GM06990 (cell line): ENCODE results near the gene GPD2.

Experiments used
- DNase-seq: peaks from one replicate; pipeline ENCODE4 v3.0.0-alpha.2; 2011; ENCODE audit not compliant: insufficient read length; ENCODE audit errors: extremely low read depth
- H3K27me3 ChIP-seq: replicated peaks from 2 replicates; pipeline ENCODE4 v1.6.0; 2011; ENCODE audit warnings: low read length; ENCODE audit not compliant: control insufficient read depth, insufficient read depth
- H3K36me3 ChIP-seq: 2 replicates; pipeline ENCODE4 v1.5.1; 2011; ENCODE audit warnings: low read length; ENCODE audit not compliant: control insufficient read depth, insufficient read depth
- H3K4me3 ChIP-seq: replicated peaks from 2 replicates; pipeline ENCODE4 v1.5.1; 2011; ENCODE audit warnings: low read depth, mild to moderate bottlenecking, control low read depth, low read length
- TF ChIP-seq, protein P1 (sequence below): IDR thresholded peaks from 2 replicates; pipeline ENCODE4 v1.5.1; 2011; ENCODE audit warnings: low read length, control low read depth, mild to moderate bottlenecking, inconsistent platforms; ENCODE audit not compliant: insufficient read depth, poor library complexity, severe bottlenecking

Gene GPD2

DNA sequence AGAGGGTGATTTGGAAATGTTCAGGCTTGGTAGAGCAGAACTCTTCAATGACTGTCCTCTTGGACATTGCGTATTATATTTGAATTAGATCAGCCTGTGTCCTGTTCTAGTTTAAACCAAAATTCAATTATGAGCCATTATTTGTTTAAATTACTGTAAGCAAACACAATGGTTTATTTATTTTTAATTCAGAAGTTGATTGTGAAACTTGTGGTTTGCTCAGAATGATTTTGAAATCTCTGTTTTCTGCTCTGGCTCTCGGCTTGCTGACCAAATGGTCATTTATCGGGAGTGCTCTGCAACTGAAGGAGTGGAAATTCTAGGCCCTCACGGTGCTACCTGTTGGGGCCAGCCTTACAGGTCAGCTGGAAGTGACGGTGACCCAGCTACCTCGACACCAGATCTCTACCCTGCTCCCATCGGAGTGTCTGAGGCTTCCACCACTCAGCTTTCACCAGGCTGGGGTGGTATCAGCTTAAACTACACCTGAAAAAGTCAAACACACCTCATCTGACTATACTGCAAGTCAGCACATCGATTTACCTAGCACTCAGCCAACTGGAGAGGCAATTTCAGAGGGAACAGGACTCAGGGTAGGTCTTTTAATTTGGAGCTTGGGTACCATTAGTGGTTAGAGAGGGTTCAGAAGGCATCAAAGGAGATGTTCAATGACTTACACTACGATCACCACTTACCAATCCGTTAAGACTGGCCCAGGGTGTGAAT, 36.8 kb upstream of the GPD2 start:
- TF ChIP-seq, protein P1, sequence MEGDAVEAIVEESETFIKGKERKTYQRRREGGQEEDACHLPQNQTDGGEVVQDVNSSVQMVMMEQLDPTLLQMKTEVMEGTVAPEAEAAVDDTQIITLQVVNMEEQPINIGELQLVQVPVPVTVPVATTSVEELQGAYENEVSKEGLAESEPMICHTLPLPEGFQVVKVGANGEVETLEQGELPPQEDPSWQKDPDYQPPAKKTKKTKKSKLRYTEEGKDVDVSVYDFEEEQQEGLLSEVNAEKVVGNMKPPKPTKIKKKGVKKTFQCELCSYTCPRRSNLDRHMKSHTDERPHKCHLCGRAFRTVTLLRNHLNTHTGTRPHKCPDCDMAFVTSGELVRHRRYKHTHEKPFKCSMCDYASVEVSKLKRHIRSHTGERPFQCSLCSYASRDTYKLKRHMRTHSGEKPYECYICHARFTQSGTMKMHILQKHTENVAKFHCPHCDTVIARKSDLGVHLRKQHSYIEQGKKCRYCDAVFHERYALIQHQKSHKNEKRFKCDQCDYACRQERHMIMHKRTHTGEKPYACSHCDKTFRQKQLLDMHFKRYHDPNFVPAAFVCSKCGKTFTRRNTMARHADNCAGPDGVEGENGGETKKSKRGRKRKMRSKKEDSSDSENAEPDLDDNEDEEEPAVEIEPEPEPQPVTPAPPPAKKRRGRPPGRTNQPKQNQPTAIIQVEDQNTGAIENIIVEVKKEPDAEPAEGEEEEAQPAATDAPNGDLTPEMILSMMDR, result no peak
- no peaks in the 10 kb centered on the region for H3K27me3 ChIP-seq
- H3K36me3 ChIP-seq, result no peaks in the 10 kb centered on the region
- DNase-seq, result no peak
- peak overlapping the region; percentile 85 for H3K4me3 ChIP-seq

DNA sequence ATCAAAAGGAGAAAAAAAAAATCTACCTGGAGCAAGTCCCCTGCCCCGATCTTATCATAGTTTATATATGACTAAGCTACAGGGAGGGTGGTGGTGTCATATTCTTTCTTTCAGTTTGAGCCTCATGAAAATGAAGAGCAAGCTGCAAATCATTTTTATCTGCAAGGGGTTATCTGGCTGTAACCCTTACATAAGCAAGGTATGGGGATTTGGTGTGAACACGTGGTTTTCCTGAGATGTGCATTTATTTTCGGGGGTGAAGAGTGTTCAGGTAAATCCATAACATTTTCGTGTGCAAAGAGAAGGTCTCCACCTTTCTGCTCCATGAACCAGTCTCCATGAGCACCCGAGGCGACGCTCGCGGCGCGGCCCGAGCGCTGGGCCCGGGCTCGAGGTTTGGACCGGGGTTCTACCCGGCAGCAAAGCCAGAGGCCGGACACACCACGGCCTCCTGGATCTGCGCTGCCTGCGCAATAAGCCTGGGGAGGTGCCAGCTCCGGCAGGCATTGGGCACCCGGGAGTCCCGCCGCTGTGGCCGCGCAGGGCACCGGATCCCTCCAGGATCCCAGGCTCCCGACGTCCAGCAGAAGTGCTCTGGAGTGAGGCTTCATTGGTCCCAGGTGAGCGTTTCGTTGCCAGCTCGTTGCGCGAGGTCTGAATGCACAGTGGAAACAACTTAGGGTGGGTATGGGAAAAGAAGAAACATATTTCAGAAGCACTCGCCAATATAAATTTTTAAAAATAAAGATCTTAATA, 36.1 kb upstream of the GPD2 start:
- Histone ChIP-seq H3K36me3 (no peaks in the 10 kb centered on the region), H3K27me3 (no peaks in the 10 kb centered on the region), H3K4me3 (peak overlapping the region; percentile 85)
- DNase-seq, result peak; percentile 85
- TF ChIP-seq, protein P1, result no peak

DNA sequence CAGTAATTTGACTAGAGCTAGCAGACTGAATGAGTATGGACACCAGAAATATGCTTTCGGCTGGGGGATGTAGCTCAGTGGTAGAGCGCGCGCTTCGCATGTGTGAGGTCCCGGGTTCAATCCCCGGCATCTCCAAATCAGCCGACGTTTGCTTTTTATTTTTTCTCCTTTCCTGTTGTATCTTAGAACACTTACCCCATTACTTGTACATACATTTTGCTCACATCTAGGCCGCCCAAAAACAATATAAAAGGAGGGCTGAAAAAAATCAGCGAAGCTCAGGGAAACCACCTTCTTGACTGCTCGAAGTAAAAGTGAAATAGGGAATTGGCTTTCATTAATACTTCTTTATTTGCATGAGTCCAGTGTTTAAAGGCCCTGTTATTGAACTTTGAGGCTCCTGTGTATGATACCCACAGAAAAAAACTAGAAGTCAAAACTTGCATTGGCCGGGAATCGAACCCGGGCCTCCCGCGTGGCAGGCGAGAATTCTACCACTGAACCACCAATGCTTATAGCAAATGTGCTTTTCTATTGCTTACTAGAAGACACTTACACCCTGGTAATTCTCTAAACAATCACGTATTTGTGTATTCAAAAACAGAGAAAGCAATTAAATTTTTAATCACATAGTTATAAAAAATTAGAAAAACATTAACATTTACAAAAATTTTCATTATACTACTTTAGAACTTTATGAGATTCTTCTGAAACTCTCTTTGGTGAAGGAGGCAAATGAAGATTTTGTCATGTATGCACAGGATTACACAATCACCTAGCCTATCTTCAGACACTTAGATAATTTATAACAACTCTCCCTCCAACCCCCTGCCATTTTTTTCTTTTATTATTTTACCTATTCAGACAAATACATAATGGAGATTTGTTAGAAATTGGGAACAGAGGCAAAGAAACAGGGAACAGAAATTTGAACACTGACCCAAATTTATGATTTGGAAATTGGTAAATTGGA, 35.2 kb upstream of the GPD2 start:
- H3K4me3 ChIP-seq, result peak overlapping the region; percentile 85
- TF ChIP-seq, protein P1, result no peak
- no peaks in the 10 kb centered on the region for H3K27me3 ChIP-seq
- peak; percentile 80 for DNase-seq
- H3K36me3 ChIP-seq, result no peaks in the 10 kb centered on the region

DNA sequence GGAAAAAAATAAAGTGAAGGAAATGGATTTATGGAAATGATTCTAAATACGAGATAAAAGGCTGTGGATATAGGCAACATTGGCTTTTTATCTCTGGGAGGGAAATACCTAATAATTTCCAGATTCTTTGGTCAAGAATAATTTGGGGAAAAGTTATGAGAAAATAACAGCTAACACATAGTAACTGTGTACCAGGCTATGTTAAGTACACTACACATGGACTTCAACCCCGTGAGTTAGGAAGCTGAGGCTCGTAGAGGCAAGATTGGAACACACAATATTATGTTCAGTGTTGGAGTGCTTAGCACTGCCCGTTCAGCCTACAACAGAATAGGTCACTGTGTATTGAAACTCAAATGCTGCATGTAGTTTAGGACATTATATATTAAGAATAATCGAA, 34.3 kb upstream of the GPD2 start:
- DNase-seq, result no peak
- no peak overlapping the region for H3K4me3 ChIP-seq
- TF ChIP-seq, protein P1, result no peak
- no peaks in the 10 kb centered on the region for H3K27me3 ChIP-seq
- H3K36me3 ChIP-seq, result no peaks in the 10 kb centered on the region

DNA sequence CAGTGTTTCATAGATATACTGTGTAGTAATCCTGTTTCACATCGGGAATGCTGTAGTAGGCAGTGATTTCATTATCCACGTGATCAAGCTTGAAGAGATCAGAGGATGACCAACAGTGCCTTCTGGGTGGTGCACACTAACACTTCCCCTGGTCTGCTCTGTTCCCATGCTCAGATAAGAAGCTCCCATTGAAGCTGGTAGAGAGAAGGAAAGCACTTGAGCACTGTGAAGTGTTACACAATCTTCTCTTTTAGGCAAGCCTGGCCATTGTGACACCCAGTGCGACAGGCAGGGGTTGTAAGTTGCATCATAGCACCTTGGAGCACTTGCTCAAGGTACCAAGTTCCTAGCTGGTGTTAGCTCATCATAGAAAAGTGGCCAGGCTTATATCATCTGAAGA, 30.6 kb upstream of the GPD2 start:
- TF ChIP-seq, protein P1, result no peak
- DNase-seq, result no peak
- no peaks in the 10 kb centered on the region for H3K36me3 ChIP-seq
- no peaks in the 10 kb centered on the region for H3K27me3 ChIP-seq
- no peak overlapping the region for H3K4me3 ChIP-seq
